DMS153 treated with DMSO at 0.1 percent for 48 hours (cell line): ENCODE data around the gene NXF2.
"Not testable (repeated sequence)": the region's sequence is repeated elsewhere in the genome, so short reads cannot be mapped to it uniquely, and the experiment has no call there.

Experiments used
- DNase-seq: peaks from one replicate; lab custom pipeline; 2025; ENCODE audit not compliant: unreplicated experiment; lab: John Stamatoyannopoulos, UW

Gene NXF2, protein sequence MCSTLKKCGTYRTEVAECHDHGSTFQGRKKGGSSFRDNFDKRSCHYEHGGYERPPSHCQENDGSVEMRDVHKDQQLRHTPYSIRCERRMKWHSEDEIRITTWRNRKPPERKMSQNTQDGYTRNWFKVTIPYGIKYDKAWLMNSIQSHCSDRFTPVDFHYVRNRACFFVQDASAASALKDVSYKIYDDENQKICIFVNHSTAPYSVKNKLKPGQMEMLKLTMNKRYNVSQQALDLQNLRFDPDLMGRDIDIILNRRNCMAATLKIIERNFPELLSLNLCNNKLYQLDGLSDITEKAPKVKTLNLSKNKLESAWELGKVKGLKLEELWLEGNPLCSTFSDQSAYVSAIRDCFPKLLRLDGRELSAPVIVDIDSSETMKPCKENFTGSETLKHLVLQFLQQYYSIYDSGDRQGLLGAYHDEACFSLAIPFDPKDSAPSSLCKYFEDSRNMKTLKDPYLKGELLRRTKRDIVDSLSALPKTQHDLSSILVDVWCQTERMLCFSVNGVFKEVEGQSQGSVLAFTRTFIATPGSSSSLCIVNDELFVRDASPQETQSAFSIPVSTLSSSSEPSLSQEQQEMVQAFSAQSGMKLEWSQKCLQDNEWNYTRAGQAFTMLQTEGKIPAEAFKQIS

DNA sequence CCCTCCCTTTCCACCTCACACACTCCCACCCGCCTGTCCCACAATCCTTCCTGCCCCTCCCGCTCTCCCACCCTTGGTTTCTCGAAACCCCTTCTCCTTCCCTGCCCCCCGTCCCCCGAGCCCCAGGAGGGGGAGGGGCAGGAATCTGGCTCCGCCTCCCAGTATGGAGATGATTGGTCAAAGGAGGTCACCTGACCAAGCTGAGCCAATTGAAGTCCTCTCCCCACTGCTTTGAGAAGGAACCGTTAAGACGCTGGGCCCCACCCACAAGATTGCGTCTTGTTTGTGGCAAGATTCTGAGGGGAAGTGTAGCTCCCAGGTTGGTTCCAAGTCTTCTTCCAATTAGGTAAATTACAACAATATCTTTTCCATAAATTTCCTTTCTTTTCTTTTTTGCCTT is at the start of gene NXF2:
NXF2 (plus strand) TSS at position 275 of the 400 bp plus-strand sequence. CDS start 59,912 bp downstream, outside the sequence.
- not testable (repeated sequence) for DNase-seq

DNA sequence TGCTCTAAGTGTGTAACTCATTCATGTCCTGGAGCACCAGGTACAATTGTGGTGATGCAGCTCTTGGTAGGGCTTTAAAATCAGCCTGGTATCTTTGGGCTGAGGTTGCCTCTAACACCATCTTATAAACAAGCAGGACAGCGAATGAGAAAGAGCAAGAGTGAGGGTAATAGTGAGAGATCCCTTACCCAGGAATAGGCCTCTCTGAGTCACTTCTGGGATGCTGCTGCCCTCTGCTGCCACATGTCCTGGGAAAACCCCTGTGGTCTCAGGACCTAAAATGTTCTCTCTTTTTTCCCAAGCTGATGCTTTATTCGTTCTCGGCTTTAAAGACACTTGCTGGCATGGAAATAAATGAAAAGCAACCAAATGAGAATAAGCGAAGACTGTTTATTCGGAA is 39.0 kb upstream of the NXF2 start:
- not testable (repeated sequence) for DNase-seq

DNA sequence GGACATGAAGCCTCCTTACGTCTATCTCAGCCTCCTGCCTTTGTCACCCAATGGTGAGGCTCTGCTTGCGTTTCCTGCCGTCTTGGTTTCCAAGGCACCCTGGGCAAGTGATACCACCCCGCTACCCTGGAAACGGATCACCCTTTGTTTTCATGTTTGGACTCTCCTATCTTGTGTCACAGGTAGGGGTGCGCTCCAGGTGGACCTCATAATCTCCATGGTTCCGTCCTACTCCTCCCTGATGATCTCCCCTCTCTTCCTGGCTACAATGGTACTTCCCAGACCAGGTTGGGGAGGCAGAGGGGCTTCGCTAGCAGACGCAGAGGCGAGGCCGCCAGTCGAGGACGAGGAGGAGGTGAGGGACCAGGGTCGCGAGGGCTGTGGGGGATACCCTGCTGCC is 32.0 kb upstream of the NXF2 start, which contains the start of gene TCP11X1:
TCP11X1 (plus strand) TSS at position 316 of the 400 bp plus-strand sequence.
- not testable (repeated sequence) for DNase-seq

DNA sequence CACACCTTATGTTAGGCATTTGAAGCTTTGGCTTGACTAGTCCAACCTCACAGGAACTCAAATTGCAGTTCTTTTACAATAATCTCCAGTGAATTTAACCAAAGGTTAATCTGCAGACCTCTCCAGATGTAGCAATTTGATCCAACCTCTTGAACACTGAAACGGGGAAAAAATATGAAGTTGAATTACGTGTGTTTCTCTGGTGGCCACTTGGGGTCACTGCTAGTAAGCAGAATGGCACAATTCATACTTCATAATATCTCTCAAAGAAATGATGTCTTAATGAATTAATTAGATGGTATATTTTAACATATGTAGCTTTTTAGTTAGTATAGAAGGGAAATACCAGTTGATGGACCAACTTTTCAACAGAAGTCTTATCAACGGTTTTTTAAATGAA is 30.5 kb upstream of the NXF2 start:
- not testable (repeated sequence) for DNase-seq

DNA sequence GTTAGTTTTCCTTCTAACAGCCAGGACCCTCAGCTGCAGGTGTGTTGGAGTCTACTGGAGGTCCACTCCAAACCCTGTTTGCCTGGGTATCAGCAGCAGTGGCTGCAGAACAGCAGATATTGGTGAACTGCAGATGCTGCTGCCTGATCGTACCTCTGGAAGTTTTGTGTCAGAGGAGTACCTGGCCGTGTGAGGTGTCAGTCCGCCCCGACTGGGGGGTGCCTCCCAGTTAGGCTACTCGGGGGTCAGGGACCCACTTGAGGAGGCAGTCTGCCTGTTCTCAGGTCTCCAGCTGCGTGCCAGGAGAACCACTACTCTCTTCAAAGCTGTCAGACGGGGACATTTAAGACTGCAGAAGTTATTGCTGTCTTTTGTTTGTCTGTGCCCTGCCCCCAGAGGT is 11.3 kb upstream of the NXF2 start:
- not testable (repeated sequence) for DNase-seq

DNA sequence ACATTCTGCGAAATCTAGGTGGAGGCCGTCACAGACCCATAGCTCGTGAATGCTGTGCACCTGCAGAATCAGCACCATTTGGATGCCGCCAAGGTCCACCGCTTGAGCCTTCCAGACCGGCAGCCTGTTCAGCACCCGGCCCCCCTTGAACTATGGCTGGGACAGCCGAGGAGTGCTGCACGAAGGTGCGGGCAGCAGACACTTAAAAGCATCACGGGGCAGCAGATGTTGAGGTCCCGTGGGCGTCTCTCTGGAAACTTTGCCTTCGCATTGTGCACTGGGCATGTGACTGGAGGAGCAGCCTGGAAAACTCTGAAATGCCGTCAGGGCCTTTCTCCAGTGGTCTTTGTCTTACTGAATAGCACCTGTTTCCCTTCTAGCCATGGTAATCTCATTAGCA is 6.7 kb upstream of the NXF2 start:
- DNase-seq, result not testable (repeated sequence)

DNA sequence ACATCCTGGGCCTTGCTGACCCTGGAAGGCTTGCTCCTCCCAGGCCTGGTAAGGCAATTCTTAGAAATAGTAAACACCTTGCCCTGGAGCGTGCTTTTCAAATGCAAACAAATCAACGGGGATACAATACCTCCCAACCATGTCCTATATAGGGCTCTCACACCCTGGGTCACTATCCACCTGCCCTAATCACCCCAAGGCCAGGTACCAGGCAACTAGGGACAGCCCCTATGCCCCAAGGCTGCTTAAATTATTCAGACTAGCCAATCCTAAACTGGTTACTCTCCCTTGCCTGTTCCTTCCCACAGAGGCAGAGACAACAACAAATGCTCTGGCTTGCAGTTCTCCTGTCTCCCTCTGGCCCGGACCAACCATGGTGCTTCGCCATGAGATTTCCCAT is 25.3 kb downstream of the NXF2 start:
- DNase-seq, result not testable (repeated sequence)

DNA sequence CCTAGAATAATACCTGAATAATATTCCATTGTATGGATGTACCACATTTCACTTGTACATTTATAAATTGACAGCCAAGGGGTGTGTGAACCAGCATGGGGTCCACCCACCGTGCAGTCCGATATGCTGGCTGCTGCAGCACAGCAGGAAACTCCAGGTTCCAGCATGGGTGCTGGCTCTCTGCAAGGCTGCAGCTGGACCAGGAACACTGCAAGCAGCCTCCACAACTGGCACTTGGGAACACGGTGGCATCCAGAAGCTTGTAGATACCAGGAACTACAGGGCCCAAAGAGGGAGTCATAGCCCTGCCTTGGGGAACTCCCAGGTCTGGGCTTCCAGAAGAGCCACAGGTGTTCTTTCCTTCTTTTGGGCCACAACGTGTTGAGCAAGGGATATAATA is 91.2 kb downstream of the NXF2 start:
- DNase-seq, result no peak

DNA sequence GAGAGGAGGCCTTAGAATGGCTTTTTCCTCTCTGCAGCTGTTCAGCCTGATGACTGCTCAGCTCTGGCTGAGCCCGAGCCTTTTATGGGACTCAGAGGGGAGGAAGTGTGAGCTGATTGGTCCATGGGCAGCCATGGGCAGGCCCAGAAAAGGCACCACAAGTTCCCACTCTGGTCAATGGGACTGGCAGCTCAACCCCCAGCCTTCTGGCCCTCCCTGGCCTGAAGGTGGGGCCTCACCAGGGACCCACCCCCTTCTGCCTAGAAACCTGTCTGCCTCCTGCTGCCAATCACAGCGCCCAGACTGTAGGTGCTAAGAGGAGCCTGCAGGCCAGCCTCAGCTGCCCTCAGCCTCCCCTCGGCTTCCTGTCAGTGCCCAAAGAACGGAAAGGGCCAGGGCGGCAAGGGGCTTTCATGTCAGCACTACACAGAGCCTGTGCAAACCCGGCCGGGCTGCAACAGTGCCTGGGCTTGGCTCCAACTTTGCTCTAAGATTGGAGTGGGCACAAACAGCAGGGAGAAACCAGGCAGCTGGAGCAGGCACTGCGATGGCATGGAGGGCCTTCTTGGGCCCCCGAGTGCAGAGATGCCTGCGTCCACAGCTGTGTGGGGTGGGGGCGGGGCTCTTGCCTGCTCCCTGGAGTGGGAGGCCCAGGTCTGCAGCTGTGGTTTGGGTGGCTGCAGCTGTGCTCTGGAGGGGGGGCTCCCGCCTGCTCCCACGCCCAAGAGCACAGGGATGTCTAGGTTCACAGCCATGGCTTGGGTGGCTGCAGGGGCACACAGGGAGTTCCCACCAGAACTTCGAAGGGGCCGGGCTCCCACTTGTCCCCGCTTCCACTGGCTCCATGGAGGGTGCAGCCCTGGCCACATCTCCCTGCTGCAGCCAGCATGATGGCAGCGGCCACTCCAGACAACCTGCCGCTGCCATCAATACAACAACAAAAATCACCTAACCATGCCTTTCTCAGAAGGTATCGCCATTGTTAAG is 92.6 kb downstream of the NXF2 start:
- DNase-seq, result no peak

DNA sequence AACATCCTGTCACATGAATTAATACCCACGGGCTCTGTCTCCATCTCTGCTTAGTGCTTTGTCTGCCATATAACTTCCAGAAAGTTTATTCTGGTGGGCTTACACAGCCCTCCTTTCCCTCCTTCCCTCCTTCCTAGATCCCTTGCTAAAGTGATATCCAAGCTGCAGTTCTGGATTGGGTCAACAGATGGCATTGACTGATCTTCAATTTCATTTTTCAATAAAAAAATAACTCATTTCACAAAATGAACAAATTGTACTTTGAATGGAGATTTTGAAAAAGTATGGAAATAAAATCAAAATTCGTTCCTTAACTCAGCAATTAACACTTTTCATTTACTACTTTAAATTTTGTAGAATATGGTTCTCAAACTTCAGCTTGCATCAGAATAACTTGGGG is 94.9 kb downstream of the NXF2 start:
- no peak for DNase-seq

DNA sequence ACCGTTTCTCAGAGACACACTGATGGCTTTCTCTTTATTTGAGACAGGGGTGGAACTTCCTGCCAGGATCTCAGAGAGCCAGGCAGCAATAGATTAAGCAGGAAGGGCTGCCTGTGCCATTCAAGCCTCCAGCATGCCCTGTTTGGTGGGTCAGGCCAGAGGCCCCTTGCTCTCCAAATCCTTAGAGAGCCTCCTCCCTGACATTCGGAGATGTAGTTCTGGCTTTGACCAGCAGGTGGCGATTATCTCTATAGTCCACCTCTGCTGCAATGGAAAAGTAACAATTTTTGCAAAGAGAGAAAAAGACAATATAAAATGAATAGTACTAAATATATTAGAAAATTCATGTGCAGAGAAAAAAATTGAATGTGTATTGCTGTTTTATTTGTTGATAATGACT is 98.9 kb downstream of the NXF2 start:
- DNase-seq, result no peak
